Hepatocyte (in vitro differentiated cells): ENCODE data around the gene ARF3. TPM values are rescaled to one million over a fixed set of nuclear protein-coding genes. Genes with fewer than 3 reads are reported as not detected.

ENCODE experiments used
- DNase-seq: peaks from one replicate; pipeline ENCODE4 v3.0.0-alpha.2; 2016; ENCODE audit warnings: low spot score
- H2AFZ ChIP-seq: fragments of 200-600 bp; sonication (generic); 2 replicates; pipeline ENCODE4 v1.6.0; 2016; ENCODE audit warnings: antibody characterized with exemption, mild to moderate bottlenecking
- H3K27ac ChIP-seq: fragments of 200-600 bp; sonication (generic); 2 replicates; pipeline ENCODE4 v1.5.1; 2016; ENCODE audit warnings: mild to moderate bottlenecking
- H3K27me3 ChIP-seq: fragments of 200-600 bp; sonication (generic); 2 replicates; pipeline ENCODE4 v1.6.1; 2016
- H3K36me3 ChIP-seq: fragments of 200-600 bp; sonication (generic); replicated peaks from 2 replicates; pipeline ENCODE4 v1.5.1; 2016; ENCODE audit warnings: low read depth; ENCODE audit not compliant: insufficient read depth
- H3K4me1 ChIP-seq: fragments of 200-600 bp; sonication (generic); 2 replicates; pipeline ENCODE4 v1.5.1; 2016; ENCODE audit warnings: mild to moderate bottlenecking, moderate library complexity; ENCODE audit not compliant: insufficient read depth
- H3K4me2 ChIP-seq: fragments of 200-600 bp; sonication (generic); 2 replicates; pipeline ENCODE4 v1.6.0; 2016
- H3K4me3 ChIP-seq: fragments of 200-600 bp; sonication (generic); 2 replicates; pipeline ENCODE4 v1.5.1; 2016; ENCODE audit warnings: mild to moderate bottlenecking
- H3K79me2 ChIP-seq: fragments of 200-600 bp; sonication (generic); 2 replicates; pipeline ENCODE4 v1.6.0; 2017; ENCODE audit warnings: mild to moderate bottlenecking
- H3K9me2 ChIP-seq: fragments of 200-600 bp; sonication (generic); replicated peaks from 2 replicates; pipeline ENCODE4 v1.6.0; 2017; ENCODE audit warnings: mild to moderate bottlenecking; ENCODE audit not compliant: insufficient read depth
- H3K9me3 ChIP-seq: fragments of 200-600 bp; sonication (generic); 2 replicates; pipeline ENCODE4 v1.5.1; 2016; ENCODE audit warnings: low read depth, mild to moderate bottlenecking
- H4K20me1 ChIP-seq: fragments of 200-600 bp; sonication (generic); 2 replicates; pipeline ENCODE4 v1.6.0; 2016; ENCODE audit warnings: mild to moderate bottlenecking; ENCODE audit not compliant: insufficient read depth, poor library complexity, severe bottlenecking
- EZH2 ChIP-seq: fragments of 200-600 bp; sonication (generic); IDR thresholded peaks from 2 replicates; pipeline ENCODE4 v1.6.1; 2016; ENCODE audit warnings: antibody characterized with exemption, mild to moderate bottlenecking, borderline replicate concordance
- EZH2phosphoT487 ChIP-seq: fragments of 200-600 bp; sonication (generic); IDR thresholded peaks from one replicate; pipeline ENCODE4 v1.6.1; 2018; ENCODE audit warnings: antibody characterized with exemption, mild to moderate bottlenecking, low read depth, moderate library complexity; ENCODE audit not compliant: unreplicated experiment, severe bottlenecking
- WGBS: methylation state at CpG from one replicate; pipeline ENCODE4 v1.1.6; 2016; ENCODE audit warnings: low lambda C conversion rate; ENCODE audit errors: missing lambda C conversion rate; 5-methylcytosine and 5-hydroxymethylcytosine counted together
- polyA plus RNA-seq: library from polyadenylated mRNA; unstranded; fragments of >200 nt; fragmentation: Nextera tagmentation; extraction: Ambion mirVana; gene quantifications from 2 replicates; pipeline ENCODE4 v1.2.1, GENCODE V29; 2016
- total RNA-seq: library from RNA; depleted of rRNA; stranded (reverse); fragments of >200 nt; gene quantifications from 2 replicates; pipeline ENCODE4 v1.2.3, GENCODE V29; 2014
- TF ChIP-seq, protein P1 (sequence below): fragments of 200-600 bp; sonication (generic); IDR thresholded peaks from 2 replicates; pipeline ENCODE4 v1.5.1; 2016; ENCODE audit warnings: antibody characterized with exemption, mild to moderate bottlenecking; ENCODE audit not compliant: poor library complexity

Gene ARF3
- total and polyA plus RNA-seq, 2 experiments from 2014 or later = 57.6 to 71.3 TPM

DNA sequence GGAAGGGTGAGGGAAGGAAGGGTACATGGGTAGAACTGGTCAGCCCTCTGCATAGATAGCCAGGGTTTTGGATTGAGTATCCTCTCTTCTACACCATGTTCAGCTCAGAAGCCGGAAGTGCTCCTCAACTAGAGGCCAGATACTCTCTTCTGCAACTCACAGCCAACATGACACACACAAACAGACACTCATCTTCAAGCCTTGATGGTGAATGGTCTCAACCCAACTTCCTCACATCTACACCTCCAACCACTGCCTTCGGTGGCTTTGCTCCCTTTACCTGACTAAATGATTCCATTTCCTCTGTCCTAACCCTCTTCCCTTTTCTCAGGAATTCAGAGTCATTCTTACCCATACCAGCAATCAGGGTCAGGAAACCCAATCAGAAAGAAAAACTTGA, 24.4 kb downstream of the ARF3 start:
- no peak for DNase-seq
- Histone ChIP-seq H3K79me2 (no peaks in the 10 kb centered on the region), H3K4me2 (no peak overlapping the region), H3K27me3 (no peaks in the 10 kb centered on the region), H3K4me1 (no peaks in the 10 kb centered on the region), H3K27ac (no peak overlapping the region), H2AFZ (no peak overlapping the region), H4K20me1 (no peaks in the 10 kb centered on the region), H3K36me3 (no peaks in the 10 kb centered on the region), H3K9me2 (no peaks in the 10 kb centered on the region), H3K4me3 (no peak overlapping the region), H3K9me3 (no peaks in the 10 kb centered on the region)
- TF ChIP-seq EZH2phosphoT487 (no peak), EZH2 (no peak)
- TF ChIP-seq, protein P1, sequence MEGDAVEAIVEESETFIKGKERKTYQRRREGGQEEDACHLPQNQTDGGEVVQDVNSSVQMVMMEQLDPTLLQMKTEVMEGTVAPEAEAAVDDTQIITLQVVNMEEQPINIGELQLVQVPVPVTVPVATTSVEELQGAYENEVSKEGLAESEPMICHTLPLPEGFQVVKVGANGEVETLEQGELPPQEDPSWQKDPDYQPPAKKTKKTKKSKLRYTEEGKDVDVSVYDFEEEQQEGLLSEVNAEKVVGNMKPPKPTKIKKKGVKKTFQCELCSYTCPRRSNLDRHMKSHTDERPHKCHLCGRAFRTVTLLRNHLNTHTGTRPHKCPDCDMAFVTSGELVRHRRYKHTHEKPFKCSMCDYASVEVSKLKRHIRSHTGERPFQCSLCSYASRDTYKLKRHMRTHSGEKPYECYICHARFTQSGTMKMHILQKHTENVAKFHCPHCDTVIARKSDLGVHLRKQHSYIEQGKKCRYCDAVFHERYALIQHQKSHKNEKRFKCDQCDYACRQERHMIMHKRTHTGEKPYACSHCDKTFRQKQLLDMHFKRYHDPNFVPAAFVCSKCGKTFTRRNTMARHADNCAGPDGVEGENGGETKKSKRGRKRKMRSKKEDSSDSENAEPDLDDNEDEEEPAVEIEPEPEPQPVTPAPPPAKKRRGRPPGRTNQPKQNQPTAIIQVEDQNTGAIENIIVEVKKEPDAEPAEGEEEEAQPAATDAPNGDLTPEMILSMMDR = no peak
- WGBS = 65% methylated on average over 2 of the region's 2 CpGs

GRCh38 chr12:48930475-48930874, 26.8 kb downstream of the ARF3 start:
- Histone ChIP-seq H4K20me1 (no peaks in the 10 kb centered on the region), H3K4me3 (no peak overlapping the region), H3K27me3 (no peaks in the 10 kb centered on the region), H3K79me2 (no peaks in the 10 kb centered on the region), H3K4me2 (no peak overlapping the region), H3K9me3 (no peaks in the 10 kb centered on the region), H3K9me2 (no peaks in the 10 kb centered on the region), H2AFZ (no peak overlapping the region), H3K27ac (no peak overlapping the region), H3K36me3 (no peaks in the 10 kb centered on the region), H3K4me1 (no peaks in the 10 kb centered on the region)
- TF ChIP-seq EZH2phosphoT487 (no peak), EZH2 (no peak)
- TF ChIP-seq, protein P1 = no peak
- no peak for DNase-seq
- 85% methylated on average over 4 of the region's 4 CpGs for WGBS

DNA sequence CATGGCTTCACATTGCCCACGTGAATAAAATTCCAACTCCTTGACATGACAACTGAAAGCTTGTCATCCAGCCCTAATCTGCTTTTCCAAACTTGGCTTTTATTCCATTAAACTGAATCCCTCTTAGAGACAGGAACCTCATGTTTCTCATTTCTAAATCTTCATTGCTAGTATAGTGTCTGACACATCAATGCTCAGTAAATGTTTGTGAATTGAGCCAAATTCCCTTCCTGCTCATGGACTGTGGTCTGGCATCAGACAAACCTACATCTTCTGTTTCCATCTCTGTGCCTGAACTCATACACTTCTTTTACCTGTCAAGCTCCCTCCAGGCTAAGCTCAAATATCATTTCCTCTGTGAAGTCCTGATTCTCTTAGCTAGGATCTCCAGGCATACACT, 27.7 kb downstream of the ARF3 start:
- Histone ChIP-seq H3K4me2 (no peak overlapping the region), H3K4me3 (no peak overlapping the region), H3K27me3 (no peaks in the 10 kb centered on the region), H3K36me3 (no peaks in the 10 kb centered on the region), H2AFZ (no peak overlapping the region), H3K9me2 (no peaks in the 10 kb centered on the region), H4K20me1 (no peaks in the 10 kb centered on the region), H3K27ac (no peak overlapping the region), H3K79me2 (no peaks in the 10 kb centered on the region), H3K4me1 (no peaks in the 10 kb centered on the region), H3K9me3 (no peaks in the 10 kb centered on the region)
- DNase-seq = no peak
- TF ChIP-seq EZH2 (no peak), EZH2phosphoT487 (no peak)
- TF ChIP-seq, protein P1 = no peak
- 96% methylated on average over 1 of the region's 1 CpG for WGBS

- TF ChIP-seq, protein P1 = no peak
- TF ChIP-seq EZH2 (no peak), EZH2phosphoT487 (no peak)
- Histone ChIP-seq H3K79me2 (peaks cover 4% of the 10 kb centered on the region), H3K4me2 (no peak overlapping the region), H3K9me3 (no peaks in the 10 kb centered on the region), H2AFZ (no peak overlapping the region), H4K20me1 (peaks cover 3% of the 10 kb centered on the region), H3K36me3 (no peaks in the 10 kb centered on the region), H3K4me3 (no peak overlapping the region), H3K27ac (no peak overlapping the region), H3K27me3 (no peaks in the 10 kb centered on the region), H3K4me1 (peaks cover 3% of the 10 kb centered on the region), H3K9me2 (no peaks in the 10 kb centered on the region)
- DNase-seq = no peak
- 73% methylated on average over 2 of the region's 2 CpGs for WGBS
These were observed 30.0 kb downstream of the ARF3 start for GRCh38 chr12:48927261-48927660.
